WTC11 (cell line): ENCODE data around the gene IL18BP. TPM values are rescaled to one million over a fixed set of nuclear protein-coding genes. Genes with fewer than 3 reads are reported as not detected.

Experiments
- ATAC-seq: fragments of 200-7000 bp; cut with Tn5 transposase; 2 replicates; pipeline ENCODE4 v1.10.0; 2021; ENCODE audit warnings: mild to moderate bottlenecking, moderate library complexity
- CTCF ChIA-PET: fragments of 300-600 bp; sonication (Branson Sonifier 250); formaldehyde crosslinking; loops from one replicate; lab custom pipeline; 2021; ENCODE audit warnings: antibody characterized with exemption; lab: Charles Lee
- POLR2A ChIA-PET: fragments of 350-600 bp; sonication (Branson Sonifier 250); formaldehyde crosslinking; loops from one replicate; lab custom pipeline; 2021; ENCODE audit warnings: antibody characterized with exemption; lab: Charles Lee
- DNase-seq: peaks from one replicate; pipeline ENCODE4 v3.0.0; 2021; ENCODE audit warnings: low spot score
- H3K27ac Mint-ChIP-seq: 2 replicates; pipeline ENCODE4 v1.8.0; 2021; ENCODE audit warnings: mixed read lengths
- H3K27me3 Mint-ChIP-seq: 2 replicates; pipeline ENCODE4 v1.8.0; 2021; ENCODE audit warnings: low read depth, mild to moderate bottlenecking, moderate library complexity, mixed read lengths
- H3K36me3 Mint-ChIP-seq: 2 replicates; pipeline ENCODE4 v1.8.0; 2021; ENCODE audit warnings: mixed read lengths
- H3K4me1 Mint-ChIP-seq: 2 replicates; pipeline ENCODE4 v1.8.0; 2022; ENCODE audit warnings: mixed read lengths
- H3K4me3 Mint-ChIP-seq: 2 replicates; pipeline ENCODE4 v1.8.0; 2021; ENCODE audit warnings: mild to moderate bottlenecking, moderate library complexity, mixed read lengths
- H3K9me3 Mint-ChIP-seq: 2 replicates; pipeline ENCODE4 v1.8.0; 2021; ENCODE audit warnings: mixed read lengths
- AFF4 ChIP-seq: sonication (generic); formaldehyde crosslinking; IDR thresholded peaks from 2 replicates; pipeline ENCODE4 v1.8.1; 2023; ENCODE audit warnings: mild to moderate bottlenecking, missing genetic modification reagents, borderline replicate concordance
- EMX1 ChIP-seq: fragments of 250-450 bp; sonication (Bioruptor Pico); IDR thresholded peaks from 2 replicates; pipeline ENCODE4 v1.8.0; 2021; ENCODE audit warnings: mild to moderate bottlenecking
- FOXJ3 ChIP-seq: sonication (generic); formaldehyde crosslinking; IDR thresholded peaks from 2 replicates; pipeline ENCODE4 v1.9.0; 2021; ENCODE audit warnings: missing genetic modification reagents, mild to moderate bottlenecking, borderline replicate concordance
- GABPB1 ChIP-seq: sonication (generic); formaldehyde crosslinking; IDR thresholded peaks from 2 replicates; pipeline ENCODE4 v1.8.1; 2023; ENCODE audit warnings: mild to moderate bottlenecking, missing genetic modification reagents
- GRHL2 ChIP-seq: fragments of 250-450 bp; sonication (Bioruptor Pico); IDR thresholded peaks from 2 replicates; pipeline ENCODE4 v1.8.0; 2022; ENCODE audit warnings: mild to moderate bottlenecking, moderate library complexity; ENCODE audit not compliant: insufficient replicate concordance, severe bottlenecking
- GTF2I ChIP-seq: fragments of 250-450 bp; sonication (Bioruptor Pico); conservative IDR thresholded peaks from 2 replicates; pipeline ENCODE4 v1.4.0; 2021; ENCODE audit warnings: mild to moderate bottlenecking
- MYBL2 ChIP-seq: sonication (generic); formaldehyde crosslinking; IDR thresholded peaks from 2 replicates; pipeline ENCODE4 v1.8.1; 2023; ENCODE audit warnings: mild to moderate bottlenecking, moderate library complexity, missing genetic modification reagents
- NFE2L1 ChIP-seq: sonication (generic); formaldehyde crosslinking; IDR thresholded peaks from 2 replicates; pipeline ENCODE4 v1.8.1; 2023; ENCODE audit warnings: missing genetic modification reagents
- PRDM15 ChIP-seq: sonication (generic); formaldehyde crosslinking; IDR thresholded peaks from 2 replicates; pipeline ENCODE4 v1.8.0; 2022; ENCODE audit warnings: missing genetic modification reagents
- PRRX2 ChIP-seq: fragments of 250-450 bp; sonication (Bioruptor Pico); IDR thresholded peaks from 2 replicates; pipeline ENCODE4 v1.8.0; 2021; ENCODE audit warnings: mild to moderate bottlenecking
- TCF7 ChIP-seq: sonication (generic); formaldehyde crosslinking; IDR thresholded peaks from 2 replicates; pipeline ENCODE4 v1.8.0; 2022; ENCODE audit warnings: mild to moderate bottlenecking, low read depth, missing genetic modification reagents, moderate library complexity
- ZNF281 ChIP-seq: sonication (generic); formaldehyde crosslinking; IDR thresholded peaks from 2 replicates; pipeline ENCODE4 v1.8.0; 2023; ENCODE audit warnings: mild to moderate bottlenecking, missing genetic modification reagents
- ZNF416 ChIP-seq: fragments of 250-450 bp; sonication (Bioruptor Pico); IDR thresholded peaks from 2 replicates; pipeline ENCODE4 v1.9.0; 2021; ENCODE audit warnings: mild to moderate bottlenecking, inconsistent platforms
- ZNF671 ChIP-seq: fragments of 250-450 bp; sonication (Bioruptor Pico); IDR thresholded peaks from 2 replicates; pipeline ENCODE4 v1.8.0; 2021; ENCODE audit warnings: mild to moderate bottlenecking
- total RNA-seq: library from RNA; stranded (reverse); gene quantifications from 3 replicates; pipeline ENCODE4 v1.2.3, GENCODE V29; 2021

Gene IL18BP
- total RNA-seq, 1 experiment from 2014 or later: 17.3 TPM

GRCh38 chr11:72023335-72023734 lies 24.6 kb downstream of the IL18BP start:
- H3K27me3 Mint-ChIP-seq: no peaks in the 10 kb centered on the region
- POLR2A ChIA-PET: no interaction called here
- TF ChIP-seq GABPB1 (no peak), TCF7 (CRISPR knock-in tag) (no peak), ZNF281 (CRISPR knock-in tag) (no peak), AFF4 (no peak), GTF2I (CRISPR knock-in tag) (no peak), PRRX2 (CRISPR knock-in tag) (no peak), NFE2L1 (CRISPR knock-in tag) (no peak), PRDM15 (CRISPR knock-in tag) (no peak), GRHL2 (CRISPR knock-in tag) (no peak)
- TF ChIP-seq, all 79 proteins: peak for 0
- ATAC-seq: no peak
- Mint-ChIP-seq H3K27ac (no peak overlapping the region), H3K4me3 (no peak overlapping the region), H3K4me1 (peaks cover 3% of the 10 kb centered on the region; the same call in 1 of the 2 replicates), H3K9me3 (no peaks in the 10 kb centered on the region), H3K36me3 (peaks cover 51% of the 10 kb centered on the region)
- CTCF ChIA-PET: interaction anchor here (2.7 to 3.7 kb wide), 2 partner anchors 16 to 69 kb away, joined by 81 to 235 read pairs; no protein-coding TSS in a partner anchor
- no peak for DNase-seq

- Mint-ChIP-seq H3K27me3 (no peaks in the 10 kb centered on the region), H3K4me1 (peaks cover 3% of the 10 kb centered on the region; the same call in 1 of the 2 replicates), H3K9me3 (no peaks in the 10 kb centered on the region), H3K4me3 (no peak overlapping the region), H3K36me3 (peaks cover 49% of the 10 kb centered on the region), H3K27ac (no peak overlapping the region)
- DNase-seq (no peak), ATAC-seq (no peak)
- TF ChIP-seq ZNF671 (no peak), TCF7 (CRISPR knock-in tag) (no peak), ZNF416 (CRISPR knock-in tag) (no peak), EMX1 (CRISPR knock-in tag) (no peak), MYBL2 (CRISPR knock-in tag) (no peak), AFF4 (no peak), FOXJ3 (CRISPR knock-in tag) (no peak)
- ChIA-PET POLR2A (interaction anchor here (2.3 kb wide), 1 partner anchor 67 kb away, joined by 12 read pairs; no protein-coding TSS in a partner anchor), CTCF (interaction anchor here (0.6 to 3.7 kb wide), 40 partner anchors 7 to 407 kb away, joined by 3 to 235 read pairs (median 7); partner anchors contain the start of genes ANAPC15, IL18BP and LRRC51)
Measured at GRCh38 chr11:72024069-72024754, 25.5 kb downstream of the IL18BP start.
